ENCODE results near the gene GRM7.

DNA sequence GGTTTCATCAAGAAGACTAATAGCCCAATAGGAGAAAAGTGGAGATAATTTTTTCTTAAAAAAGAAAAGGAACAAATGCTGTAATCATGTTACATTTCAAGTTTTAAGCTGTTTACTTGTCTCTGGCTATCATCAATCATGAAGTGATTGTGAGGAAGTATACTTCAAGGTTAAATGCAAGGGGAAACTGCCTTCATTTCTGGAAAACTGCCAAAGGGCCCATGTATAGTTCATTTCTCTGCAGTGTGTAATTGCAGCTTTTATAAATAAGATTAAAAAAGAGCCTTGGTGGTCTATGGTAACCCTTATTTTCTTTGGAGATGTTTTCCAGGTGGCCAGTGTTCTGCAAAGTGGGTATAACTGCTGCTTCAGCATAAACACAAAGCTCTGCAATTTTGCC lies 101.9 kb downstream of the GRM7 start:
- TF ChIP-seq, protein P1, sequence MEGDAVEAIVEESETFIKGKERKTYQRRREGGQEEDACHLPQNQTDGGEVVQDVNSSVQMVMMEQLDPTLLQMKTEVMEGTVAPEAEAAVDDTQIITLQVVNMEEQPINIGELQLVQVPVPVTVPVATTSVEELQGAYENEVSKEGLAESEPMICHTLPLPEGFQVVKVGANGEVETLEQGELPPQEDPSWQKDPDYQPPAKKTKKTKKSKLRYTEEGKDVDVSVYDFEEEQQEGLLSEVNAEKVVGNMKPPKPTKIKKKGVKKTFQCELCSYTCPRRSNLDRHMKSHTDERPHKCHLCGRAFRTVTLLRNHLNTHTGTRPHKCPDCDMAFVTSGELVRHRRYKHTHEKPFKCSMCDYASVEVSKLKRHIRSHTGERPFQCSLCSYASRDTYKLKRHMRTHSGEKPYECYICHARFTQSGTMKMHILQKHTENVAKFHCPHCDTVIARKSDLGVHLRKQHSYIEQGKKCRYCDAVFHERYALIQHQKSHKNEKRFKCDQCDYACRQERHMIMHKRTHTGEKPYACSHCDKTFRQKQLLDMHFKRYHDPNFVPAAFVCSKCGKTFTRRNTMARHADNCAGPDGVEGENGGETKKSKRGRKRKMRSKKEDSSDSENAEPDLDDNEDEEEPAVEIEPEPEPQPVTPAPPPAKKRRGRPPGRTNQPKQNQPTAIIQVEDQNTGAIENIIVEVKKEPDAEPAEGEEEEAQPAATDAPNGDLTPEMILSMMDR (conservative IDR thresholded peaks at IDR 0.05; ENCODE audit: low read depth, low read length) = no peak
- TF ChIP-seq MAZ (IDR thresholded peaks at IDR 0.05; ENCODE audit: borderline replicate concordance, low read depth, low read length) (no peak), RFX5 (IDR thresholded peaks at IDR 0.05; ENCODE audit: low read depth, low read length) (no peak), POLR2A (IDR thresholded peaks at IDR 0.05; ENCODE audit: low read depth, low read length) (no peak), FOS (IDR thresholded peaks at IDR 0.05; ENCODE audit: low read depth, low read length) (no peak), CEBPB (IDR thresholded peaks at IDR 0.05; ENCODE audit: low read depth, low read length) (no peak), BHLHE40 (IDR thresholded peaks at IDR 0.05; ENCODE audit: low read depth, low read length) (no peak), RCOR1 (IDR thresholded peaks at IDR 0.05; ENCODE audit: insufficient replicate concordance, low read length) (no peak)
- TF ChIP-seq, protein P2, sequence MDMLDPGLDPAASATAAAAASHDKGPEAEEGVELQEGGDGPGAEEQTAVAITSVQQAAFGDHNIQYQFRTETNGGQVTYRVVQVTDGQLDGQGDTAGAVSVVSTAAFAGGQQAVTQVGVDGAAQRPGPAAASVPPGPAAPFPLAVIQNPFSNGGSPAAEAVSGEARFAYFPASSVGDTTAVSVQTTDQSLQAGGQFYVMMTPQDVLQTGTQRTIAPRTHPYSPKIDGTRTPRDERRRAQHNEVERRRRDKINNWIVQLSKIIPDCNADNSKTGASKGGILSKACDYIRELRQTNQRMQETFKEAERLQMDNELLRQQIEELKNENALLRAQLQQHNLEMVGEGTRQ (IDR thresholded peaks at IDR 0.05; ENCODE audit: low read depth, low read length) = no peak

Measured in IMR-90 (cell line).